ENCODE results near the gene CMPK1.

CMPK1 gene

GRCh38 chr1:47399138-47399845, 65.7 kb downstream of the CMPK1 start:
- DNase-seq = no peak

DNA sequence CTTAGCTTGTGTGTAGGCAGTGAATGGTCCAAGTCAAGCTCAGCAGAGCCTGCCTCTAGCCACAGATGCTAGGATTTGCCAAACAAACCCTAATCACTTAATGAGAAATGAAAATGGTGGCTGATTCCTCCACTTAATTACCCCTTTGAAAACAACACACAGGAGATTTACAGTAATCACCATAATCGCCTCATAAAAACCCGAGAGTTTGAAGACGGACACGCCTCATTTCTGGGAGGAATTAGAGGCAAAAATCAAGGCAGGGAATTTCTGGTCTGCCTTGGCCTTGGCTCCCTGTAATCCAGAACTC, 66.2 kb downstream of the CMPK1 start:
- no peak for DNase-seq

GRCh38 chr1:47401761-47402160, 68.2 kb downstream of the CMPK1 start:
- no peak for DNase-seq

GRCh38 chr1:47402591-47402990, 69.0 kb downstream of the CMPK1 start:
- no peak for DNase-seq

DNA sequence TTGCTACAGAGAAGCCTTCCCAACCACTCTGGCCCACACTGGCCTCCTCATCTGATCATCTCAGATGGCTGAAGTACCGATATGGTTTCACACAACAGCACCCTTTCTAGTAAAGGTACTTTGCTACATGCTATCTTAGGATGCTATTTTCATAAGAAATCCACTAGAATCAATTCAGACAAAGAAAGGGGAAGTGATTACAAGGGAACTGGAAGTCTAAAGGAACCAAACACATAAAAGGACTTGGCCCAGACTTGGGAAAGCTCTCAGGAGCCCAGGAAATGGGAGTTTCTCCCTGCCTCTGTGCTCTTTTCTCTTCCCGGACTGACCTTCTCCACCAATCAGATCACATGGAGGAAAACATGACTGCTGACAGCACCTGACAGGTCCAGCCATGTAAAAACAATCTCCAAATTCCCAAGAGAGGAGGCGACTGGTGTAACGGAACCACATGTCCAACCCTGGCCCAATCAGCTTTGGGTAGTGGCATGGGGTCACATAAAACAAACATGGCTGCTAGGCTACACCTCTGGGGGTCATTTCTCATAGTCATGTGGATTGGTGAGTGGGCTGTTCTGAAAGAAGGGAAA, 69.8 kb downstream of the CMPK1 start:
- DNase-seq = no peak

GRCh38 chr1:47405697-47406096, 72.1 kb downstream of the CMPK1 start:
- DNase-seq = no peak

- DNase-seq = no peak
Measured at GRCh38 chr1:47406966-47407365, 73.4 kb downstream of the CMPK1 start.

DNA sequence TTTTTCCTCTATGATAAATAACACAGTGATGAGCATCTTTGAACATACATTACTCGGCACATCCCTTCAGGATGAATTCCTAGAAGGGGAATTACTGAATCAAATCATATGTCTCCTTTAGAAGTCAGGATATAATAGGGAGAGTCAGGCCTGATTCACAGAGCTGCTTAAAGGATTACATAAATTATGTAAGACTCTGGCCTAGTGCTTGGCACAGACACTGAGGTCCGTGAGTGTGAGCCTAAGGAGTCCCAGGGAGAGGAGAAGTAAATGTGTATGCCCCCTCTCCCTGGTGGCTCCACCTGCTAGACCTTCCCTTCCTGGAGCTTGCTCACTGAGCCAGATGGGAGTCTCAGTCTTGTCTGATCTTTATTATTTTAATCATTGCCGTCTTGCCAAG, 73.9 kb downstream of the CMPK1 start:
- DNase-seq = no peak

- peak; percentile 87 for DNase-seq
Measured at GRCh38 chr1:47409311-47410067, 75.9 kb downstream of the CMPK1 start.

DNA sequence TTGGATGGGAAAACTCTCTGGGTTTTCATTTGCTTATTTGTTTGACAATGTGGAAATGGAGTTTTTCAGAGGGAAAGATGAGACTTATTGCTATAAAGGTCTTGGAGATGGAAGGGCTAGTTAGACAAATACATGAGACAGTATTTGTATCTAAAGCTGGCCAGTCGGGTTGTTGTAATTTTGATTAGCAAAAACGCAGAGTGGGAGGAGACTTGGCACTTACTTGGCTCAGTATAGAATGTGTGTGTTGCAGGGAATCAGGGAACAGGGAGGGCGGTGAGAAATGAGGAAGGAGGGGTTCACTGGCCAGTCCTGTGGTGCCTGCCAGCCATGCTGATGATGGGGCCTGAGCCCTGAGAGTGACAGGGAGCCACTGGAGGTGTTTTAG, 76.5 kb downstream of the CMPK1 start:
- DNase-seq = no peak

GRCh38 chr1:47411436-47411835, 77.8 kb downstream of the CMPK1 start:
- no peak for DNase-seq

DNA sequence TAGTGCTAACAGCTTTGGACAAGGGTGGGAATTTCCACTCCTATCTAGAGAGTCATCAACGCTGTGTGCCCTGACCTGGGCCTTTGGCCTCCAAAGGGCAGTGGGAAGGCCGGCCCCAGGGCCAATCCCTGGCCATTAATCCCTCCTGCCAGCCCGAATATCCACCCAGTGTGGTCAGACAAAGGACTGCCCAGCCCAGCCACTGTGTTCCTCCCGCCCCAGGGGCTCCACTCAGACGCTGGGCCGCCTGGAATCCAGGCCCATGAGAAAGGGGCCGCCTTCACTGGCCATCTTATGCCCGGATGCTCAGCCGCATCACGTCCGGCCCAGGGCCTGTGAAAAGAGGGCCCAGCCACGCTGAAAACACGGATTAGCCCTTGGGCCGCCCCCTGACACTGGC, 78.8 kb downstream of the CMPK1 start:
- DNase-seq = no peak

- DNase-seq = no peak
Measured at GRCh38 chr1:47415728-47416318, 82.2 kb downstream of the CMPK1 start, which contains the start of gene FOXE3. Gene FOXE3, plus strand, starts transcription at chr1:47416285. Its CDS starts 31 bp downstream, at chr1:47416316.

- no peak for DNase-seq
Measured at GRCh38 chr1:47416319-47417169, 83.0 kb downstream of the CMPK1 start.

DNA sequence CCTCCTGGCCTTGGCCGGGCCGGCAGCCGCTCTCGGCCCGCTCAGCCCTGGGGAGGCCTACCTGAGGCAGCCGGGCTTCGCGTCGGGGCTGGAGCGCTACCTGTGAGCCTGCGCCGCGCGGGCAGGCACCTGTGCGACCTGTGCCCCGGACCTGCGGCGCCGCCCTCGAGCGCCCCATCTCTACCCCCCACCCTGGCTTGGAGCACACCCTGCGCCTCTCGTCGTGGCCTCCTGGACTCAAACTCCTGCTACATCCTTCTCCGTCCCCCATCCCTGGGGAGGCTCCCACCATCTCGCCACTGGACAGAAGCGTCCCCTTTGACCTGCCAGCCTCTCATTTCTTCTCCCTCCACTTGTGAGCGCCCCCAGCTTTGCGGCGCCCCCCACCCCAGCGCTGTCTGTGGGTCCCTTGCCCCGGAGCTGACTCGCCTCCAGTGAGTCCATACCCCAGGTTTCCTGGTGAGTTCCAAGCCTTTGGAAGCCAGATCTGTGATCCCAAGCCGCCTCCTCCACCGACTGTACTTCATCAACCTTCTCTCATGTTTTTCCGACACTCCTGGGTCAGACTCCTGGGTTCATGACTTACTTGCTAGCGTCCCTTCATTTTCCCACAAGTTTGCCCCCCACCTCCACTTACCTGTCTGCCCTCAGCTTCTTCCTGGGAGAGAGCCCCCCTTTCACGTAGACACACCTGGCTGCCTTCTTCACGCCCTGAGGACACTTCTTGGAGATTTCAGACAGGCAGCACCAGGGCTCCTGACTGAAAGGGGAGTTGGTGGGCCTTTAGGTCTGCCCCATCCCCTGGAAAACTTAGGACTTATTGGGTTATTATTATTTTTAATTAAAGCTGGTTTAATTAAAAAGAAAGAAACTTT, 83.8 kb downstream of the CMPK1 start:
- no peak for DNase-seq

- DNase-seq = no peak
Measured at GRCh38 chr1:47418122-47418521, 84.5 kb downstream of the CMPK1 start.

DNA sequence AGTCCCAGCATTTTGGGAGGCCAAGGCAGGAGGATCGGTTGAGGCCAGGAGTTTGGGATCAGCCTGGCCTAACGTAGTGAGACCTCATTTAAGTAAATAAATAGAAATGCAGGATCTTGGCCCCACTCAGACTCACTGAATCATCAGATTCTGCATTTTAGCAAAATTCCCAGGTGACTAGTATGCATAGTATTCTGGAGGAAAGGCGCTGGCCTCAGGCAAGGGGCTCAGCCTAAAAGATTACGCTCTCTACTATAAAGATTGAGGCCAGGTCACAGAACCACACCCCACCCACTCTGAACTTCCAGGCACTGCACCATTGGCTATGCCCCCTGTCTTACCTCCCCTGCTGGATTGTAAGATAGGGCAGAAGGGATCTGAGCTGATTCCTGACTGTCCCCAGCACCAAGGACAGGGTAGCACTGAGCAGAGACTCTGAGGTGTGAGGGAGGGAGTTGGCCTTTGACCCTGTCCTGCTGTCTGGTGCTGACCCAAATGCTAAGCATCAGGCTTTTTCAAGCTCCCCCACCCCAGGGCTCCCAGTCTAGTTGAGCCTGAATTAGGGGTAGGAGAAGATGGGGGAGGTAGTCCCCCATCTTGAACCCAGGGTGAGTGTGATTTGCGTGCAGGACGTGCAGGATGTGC, 85.2 kb downstream of the CMPK1 start:
- DNase-seq = no peak

DNA sequence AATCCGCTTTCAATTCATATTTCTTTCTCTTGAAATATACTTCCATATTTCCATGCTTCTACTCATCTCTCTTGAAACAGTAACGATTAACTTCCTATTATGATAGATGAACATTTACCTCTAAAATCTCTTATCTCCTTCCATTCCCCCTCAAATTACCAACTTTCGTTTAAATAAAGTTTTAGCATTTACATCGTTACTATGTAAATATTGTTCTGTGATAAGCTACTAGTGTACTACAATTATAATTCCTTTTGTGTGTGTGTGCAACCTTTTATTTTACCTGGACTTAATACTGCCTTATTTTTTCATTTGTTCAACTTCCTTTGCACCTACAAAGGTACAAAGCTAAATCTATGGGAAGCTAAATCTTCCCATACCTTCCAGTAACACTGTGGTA, 87.0 kb downstream of the CMPK1 start:
- no peak for DNase-seq

- DNase-seq = no peak
Measured at GRCh38 chr1:47423872-47424271, 90.3 kb downstream of the CMPK1 start.

DNA sequence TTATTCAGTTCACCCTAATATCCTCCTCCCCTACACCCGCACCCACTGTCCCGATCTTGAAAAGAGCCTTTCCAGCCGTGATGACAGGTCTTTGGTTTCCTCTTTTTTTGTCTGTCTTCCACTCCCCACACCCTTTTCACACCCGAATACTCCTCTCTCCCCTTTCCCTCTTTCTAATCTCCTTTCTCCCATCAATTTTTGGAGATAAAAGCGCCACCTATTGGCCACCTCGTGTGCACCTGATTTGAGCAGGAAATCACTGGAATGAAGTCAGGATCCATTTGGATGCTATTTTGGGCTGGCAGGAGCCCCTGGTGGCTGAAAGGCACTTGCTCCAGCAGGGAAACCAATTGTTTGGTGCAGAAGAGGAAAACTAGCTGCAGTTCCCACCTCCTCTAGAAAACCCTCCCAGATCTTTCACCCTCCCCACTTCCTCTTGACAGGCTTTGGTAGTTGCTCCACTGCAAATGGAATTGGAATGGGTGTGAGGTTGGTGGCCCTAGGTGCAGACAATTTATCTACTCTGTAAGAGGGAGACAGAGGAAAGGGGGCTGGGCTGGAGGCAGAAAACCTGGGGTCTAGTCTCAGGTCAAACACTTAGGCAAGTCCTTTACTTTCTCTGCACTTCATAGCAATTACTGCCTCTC, 90.9 kb downstream of the CMPK1 start:
- peak; percentile 27 for DNase-seq

Data from amniotic stem cell (primary cell).